GM18511 (cell line): ENCODE measurements around the gene LIMS4.
"Not testable (repeated sequence)": the region's sequence is repeated elsewhere in the genome, so short reads cannot be mapped to it uniquely, and the experiment has no call there.

Experiments
- ATAC-seq: cut with Tn5 transposase; IDR thresholded peaks from one replicate; pipeline ENCODE4 v1.9.1; 2021; ENCODE audit warnings: mild to moderate bottlenecking, moderate library complexity; ENCODE audit not compliant: unreplicated experiment

The LIMS4 gene

GRCh38 chr2:110455080-110455670 is 17.4 kb downstream of the LIMS4 start:
- not testable (repeated sequence) for ATAC-seq

DNA sequence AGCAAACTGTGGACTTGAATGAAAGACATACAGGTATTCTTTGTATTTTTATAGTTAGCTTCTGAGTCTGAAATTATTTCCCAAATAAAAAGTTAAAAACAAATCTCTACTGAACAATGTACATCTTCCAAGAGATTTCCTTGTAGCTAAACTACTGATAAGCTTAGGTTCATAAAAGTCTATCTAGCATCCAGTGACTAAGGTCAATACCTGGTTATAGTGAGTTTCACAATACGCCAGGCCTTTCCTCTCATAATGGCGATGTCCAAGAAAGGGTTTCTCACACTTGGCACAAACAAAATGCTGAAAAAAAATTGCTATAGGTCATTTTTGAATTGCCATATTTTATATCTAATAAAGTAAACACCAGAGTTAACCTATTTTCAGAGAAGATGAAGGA is 21.7 kb downstream of the LIMS4 start:
- not testable (repeated sequence) for ATAC-seq

- not testable (repeated sequence) for ATAC-seq
Observed at GRCh38 chr2:110449127-110449947, 23.3 kb downstream of the LIMS4 start.

GRCh38 chr2:110446644-110447043 is 26.0 kb downstream of the LIMS4 start:
- not testable (repeated sequence) for ATAC-seq

DNA sequence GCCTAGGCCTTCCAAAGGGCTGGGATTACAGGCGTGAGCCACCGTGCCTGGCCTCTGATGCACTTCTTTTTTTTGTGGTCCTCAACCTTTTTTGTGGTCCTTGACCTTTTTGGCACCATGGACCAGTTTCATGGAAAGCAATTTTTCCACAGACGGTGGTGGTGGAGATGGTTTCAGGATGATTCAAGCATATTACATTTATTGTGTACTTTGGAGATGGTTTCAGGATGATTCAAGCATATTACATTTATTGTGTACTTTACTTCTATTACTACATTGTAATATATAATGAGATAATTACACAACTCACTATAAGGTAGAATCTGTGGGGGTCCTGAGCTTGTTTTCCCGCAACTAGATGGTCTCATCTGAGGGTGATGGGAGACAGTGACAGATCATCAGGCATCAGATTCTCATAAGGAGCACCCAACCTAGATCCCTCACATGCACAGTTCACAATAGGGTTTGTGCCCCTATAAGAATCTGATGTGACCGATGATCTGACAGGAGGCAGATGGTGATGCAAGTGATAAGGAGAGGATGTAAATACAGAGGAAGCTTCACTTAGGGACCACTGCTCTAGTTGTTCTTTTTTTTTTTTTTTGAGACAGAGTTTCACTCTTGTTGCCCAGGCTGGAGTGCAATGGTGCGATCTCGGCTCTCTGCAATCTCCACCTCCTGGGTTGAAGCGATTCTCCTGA is 29.2 kb downstream of the LIMS4 start:
- not testable (repeated sequence) for ATAC-seq

- ATAC-seq, result not testable (repeated sequence)
Observed at GRCh38 chr2:110441905-110442304, 30.7 kb downstream of the LIMS4 start.

- not testable (repeated sequence) for ATAC-seq
Observed at GRCh38 chr2:110434565-110434964, 38.1 kb downstream of the LIMS4 start.

DNA sequence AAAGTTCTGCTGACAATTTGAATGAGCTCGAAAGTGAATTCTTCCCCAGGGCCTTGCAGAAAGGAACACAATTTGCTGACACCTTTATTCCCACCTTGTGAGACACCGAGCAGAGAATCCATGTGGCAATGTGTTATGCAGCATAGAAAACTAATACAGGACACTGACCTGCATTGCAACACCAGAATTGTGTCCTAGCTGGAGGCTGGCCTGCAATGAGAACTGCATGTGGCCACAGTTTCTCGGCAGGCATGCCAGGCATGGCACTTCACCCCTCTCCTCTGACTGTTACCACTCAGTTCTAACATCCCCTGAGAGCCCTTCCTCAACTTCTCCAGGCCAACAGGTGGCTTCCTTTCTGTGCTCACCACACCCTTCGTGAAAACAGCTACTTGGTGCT is 46.9 kb downstream of the LIMS4 start:
- ATAC-seq, result not testable (repeated sequence)

DNA sequence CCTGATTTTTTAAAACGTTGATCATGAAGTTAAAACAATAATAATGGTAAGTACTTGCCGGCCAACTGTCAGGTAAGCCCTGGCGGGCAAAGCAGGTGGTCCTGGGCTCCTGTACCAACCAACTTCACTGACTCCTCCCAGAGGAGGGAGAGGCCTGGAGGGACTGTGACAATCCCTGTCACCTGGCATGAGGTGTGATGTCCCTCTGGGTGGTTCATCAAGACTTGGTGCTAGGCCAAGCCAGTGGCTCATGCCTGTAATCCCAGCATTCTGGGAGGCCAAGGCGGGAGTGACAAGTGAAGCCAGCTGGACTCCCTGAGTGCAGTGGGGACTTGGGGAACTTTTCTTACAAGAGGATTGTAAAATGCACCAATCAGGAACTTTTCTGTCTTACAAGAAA is 48.2 kb downstream of the LIMS4 start:
- not testable (repeated sequence) for ATAC-seq

DNA sequence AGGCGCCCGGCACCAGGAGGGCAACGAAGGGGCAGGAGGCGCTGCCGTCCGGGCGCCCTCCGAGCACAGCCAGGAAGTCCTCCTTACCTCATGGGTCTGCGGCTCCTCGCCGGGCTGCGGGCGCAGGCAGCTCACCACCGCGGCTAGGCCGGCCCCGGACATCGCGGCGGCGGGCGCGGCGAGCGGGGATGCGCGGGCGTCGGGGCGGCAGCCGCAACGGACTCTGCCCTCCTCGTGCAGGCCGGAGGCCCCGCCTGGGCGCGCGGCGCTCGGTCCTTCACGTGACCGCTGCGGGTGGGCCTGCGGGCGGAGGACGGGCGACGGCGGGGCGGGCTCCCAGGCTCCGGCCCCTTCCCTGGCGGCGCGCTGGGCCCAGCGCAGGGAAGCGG is 49.0 kb downstream of the LIMS4 start:
- not testable (repeated sequence) for ATAC-seq

DNA sequence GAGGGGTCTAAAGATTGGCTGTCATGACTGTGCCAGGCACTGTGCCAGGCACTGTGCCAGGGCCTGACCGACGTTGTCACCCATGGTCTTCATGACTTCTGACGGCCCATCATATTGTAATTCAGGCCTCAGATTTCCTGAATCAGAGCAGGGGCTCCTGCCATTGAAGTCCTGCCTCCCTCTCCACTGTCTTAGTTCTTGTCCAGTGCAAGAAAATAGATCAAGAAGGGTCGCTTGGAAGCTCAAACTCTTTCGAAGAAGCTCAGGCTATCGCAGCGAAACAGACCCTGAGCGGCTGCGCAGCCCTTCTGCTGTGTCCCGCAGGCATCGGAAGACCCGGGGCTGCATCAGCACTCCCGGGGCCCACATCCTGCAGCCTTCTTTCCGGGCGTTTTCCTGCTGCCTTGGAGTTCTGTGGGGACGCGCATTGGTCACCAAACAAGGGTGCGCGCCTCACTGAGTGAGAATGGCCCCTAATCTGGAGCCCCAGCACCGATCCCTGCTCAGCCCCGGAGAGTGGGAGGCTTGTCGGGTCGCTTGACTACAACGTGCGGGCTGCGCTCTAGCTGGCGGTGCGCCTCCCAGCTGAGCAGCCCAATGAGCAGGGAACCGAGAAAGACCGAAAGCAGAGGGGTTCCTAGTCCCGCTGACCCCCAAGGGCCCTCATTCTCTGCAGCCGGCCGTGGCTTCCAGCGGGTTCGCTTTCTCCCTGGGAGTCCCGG is 49.6 kb downstream of the LIMS4 start:
- not testable (repeated sequence) for ATAC-seq

GRCh38 chr2:110420641-110421354 is 51.8 kb downstream of the LIMS4 start:
- ATAC-seq, result not testable (repeated sequence)

GRCh38 chr2:110407142-110407541 is 65.5 kb downstream of the LIMS4 start:
- not testable (repeated sequence) for ATAC-seq

- not testable (repeated sequence) for ATAC-seq
Observed at GRCh38 chr2:110404988-110405387, 67.6 kb downstream of the LIMS4 start.

DNA sequence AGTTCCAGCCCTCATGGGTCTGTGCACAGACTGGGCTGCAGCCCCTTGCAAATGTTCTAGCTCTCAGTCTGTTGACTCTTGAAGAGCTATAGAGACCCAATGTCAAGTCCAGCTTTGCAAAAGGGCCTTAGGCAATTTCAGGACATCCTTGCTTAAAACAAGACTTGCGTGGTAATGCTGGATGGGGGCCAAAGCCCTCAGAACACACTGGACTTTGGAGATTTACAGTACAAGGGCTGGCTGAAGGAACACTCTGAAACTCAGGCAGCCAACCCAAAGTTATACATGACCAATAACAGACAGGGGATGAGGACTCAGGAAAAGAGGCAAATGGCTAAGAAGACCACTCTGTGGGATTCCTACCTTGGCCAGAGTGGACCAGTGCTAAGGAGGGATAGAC is 68.4 kb downstream of the LIMS4 start:
- not testable (repeated sequence) for ATAC-seq

DNA sequence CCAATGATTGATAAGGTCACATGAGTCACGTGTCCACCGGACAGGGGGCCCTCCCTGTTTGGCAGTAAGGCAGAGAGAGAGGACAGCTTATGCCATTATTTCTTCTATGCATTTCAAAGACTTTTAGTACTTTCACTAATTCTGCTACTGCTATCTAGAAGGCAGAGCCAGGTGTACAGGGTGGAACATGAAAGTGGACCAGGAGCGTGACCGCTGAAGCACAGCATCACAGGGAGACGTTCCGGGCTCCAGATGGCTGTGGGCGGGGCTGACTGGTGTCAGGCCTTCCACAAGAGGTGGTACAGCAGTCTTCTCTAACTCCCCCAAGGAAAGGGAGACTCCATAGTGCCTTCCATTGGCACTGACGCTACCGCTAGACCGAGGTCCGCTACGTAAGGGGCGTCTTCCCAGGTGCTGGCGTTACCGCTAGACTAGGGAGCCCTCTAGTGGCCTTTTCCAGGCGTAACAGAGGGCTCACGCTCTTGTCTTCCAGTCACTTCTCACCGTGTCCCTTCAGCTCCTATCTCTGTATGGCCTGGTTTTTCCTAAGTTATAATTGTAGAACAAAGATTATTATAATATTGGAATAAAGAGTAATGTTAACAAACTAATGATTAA is 71.5 kb downstream of the LIMS4 start:
- ATAC-seq, result not testable (repeated sequence)

- ATAC-seq, result not testable (repeated sequence)
Observed at GRCh38 chr2:110399378-110399777, 73.2 kb downstream of the LIMS4 start.

- not testable (repeated sequence) for ATAC-seq
Observed at GRCh38 chr2:110395990-110396389, 76.6 kb downstream of the LIMS4 start.
